Measurements from ENCODE around the gene ZIC2.

The ZIC2 gene

DNA sequence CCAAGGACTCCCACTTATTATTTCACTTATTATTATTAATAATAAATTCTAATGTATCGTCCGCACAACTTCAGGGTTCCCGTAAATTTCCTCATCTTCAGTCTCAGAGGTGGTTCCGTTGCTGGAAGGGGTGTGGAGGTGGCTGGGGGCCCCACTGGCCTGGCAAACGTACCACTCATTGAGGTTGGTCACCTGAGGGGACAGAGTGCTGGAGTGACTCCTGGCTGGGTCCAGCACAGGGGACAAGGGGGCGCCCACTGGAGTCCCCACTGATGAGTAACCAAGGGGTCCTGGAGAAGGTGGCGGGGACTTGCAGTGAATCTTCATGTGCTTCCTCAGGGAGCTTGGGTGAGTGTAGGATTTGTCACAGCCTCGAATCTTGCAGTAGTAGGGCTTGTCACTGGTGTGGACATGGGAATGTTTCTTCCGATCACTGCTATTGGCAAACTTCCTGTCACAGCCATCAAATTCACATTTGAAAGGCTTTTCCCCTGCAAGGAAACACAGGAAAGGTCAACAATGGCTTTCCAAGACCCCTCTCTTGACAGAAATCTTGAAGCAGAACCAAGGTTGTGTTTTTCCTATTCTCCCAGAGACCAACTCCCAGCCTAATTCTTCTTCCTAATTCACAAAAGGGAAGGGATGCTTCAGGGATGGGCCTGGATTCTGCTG lies 16.1 kb upstream of the ZIC2 start:
- no peaks in the 10 kb centered on the region for H3K79me2 ChIP-seq (ENCODE audit: low read length)
- H3K4me3 ChIP-seq (ENCODE audit: low read length): no peak overlapping the region
- no peak overlapping the region for H3K27ac ChIP-seq (ENCODE audit: low read length)
- H3K9me3 ChIP-seq (ENCODE audit: insufficient read depth, low read length): no peaks in the 10 kb centered on the region
- H3K36me3 ChIP-seq (replicated peaks; ENCODE audit: low read depth, low read length): no peaks in the 10 kb centered on the region
- H2AFZ ChIP-seq (ENCODE audit: low read depth, low read length): no peak overlapping the region
- H4K20me1 ChIP-seq (ENCODE audit: insufficient read depth, low read length): no peaks in the 10 kb centered on the region
- H3K27me3 ChIP-seq (ENCODE audit: low read depth, low read length): no peaks in the 10 kb centered on the region
- no peak overlapping the region for H3K4me2 ChIP-seq (ENCODE audit: low read length)
- no peak overlapping the region for H3K9ac ChIP-seq (ENCODE audit: low read length)
- TF ChIP-seq EZH2phosphoT487 (IDR thresholded peaks at IDR 0.05; ENCODE audit: low read depth): no peak
- TF ChIP-seq, protein P1, sequence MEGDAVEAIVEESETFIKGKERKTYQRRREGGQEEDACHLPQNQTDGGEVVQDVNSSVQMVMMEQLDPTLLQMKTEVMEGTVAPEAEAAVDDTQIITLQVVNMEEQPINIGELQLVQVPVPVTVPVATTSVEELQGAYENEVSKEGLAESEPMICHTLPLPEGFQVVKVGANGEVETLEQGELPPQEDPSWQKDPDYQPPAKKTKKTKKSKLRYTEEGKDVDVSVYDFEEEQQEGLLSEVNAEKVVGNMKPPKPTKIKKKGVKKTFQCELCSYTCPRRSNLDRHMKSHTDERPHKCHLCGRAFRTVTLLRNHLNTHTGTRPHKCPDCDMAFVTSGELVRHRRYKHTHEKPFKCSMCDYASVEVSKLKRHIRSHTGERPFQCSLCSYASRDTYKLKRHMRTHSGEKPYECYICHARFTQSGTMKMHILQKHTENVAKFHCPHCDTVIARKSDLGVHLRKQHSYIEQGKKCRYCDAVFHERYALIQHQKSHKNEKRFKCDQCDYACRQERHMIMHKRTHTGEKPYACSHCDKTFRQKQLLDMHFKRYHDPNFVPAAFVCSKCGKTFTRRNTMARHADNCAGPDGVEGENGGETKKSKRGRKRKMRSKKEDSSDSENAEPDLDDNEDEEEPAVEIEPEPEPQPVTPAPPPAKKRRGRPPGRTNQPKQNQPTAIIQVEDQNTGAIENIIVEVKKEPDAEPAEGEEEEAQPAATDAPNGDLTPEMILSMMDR (IDR thresholded peaks at IDR 0.05; ENCODE audit: low read depth, low read length): no peak
- peaks cover 6% of the 10 kb centered on the region; the same call in 1 of the 2 replicates for H3K4me1 ChIP-seq (ENCODE audit: low read length)

DNA sequence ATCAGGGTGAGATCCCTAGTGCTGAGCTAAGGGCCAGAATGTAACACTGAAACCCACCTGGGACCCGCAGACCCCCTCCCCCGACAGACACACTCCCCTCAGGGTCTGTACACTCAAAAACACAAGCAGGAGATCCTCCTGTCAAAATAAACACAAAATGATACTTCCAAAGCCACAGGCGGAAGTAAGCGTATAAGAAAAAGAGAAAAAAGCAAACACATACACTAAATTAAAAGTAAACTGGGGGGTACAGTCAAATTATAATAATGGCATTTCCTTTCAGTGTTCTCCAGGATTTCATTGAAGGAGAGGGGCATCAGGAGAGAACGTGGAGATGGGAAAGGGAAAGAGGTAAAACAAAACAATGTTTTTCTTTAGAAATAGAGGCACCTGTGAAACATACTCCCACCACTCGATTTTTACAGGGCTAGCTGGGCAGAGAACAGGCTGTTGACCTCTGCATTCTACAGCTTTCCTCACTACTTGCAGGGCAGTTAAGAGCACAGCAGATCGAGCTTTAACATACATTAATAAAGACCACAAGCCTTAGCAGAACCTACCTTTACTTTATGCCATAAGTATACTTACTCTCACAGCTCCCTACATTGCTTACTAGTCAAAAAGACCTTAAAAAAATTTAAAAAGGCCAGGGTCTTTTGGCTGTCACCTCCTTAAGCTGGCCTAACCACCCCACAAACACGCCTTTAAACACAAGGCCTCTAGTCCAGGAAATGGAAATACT lies 15.3 kb upstream of the ZIC2 start:
- Histone ChIP-seq H3K4me1 (ENCODE audit: low read length) (peaks cover 6% of the 10 kb centered on the region; the same call in 1 of the 2 replicates), H3K4me2 (ENCODE audit: low read length) (no peak overlapping the region), H3K4me3 (ENCODE audit: low read length) (no peak overlapping the region), H3K9ac (ENCODE audit: low read length) (no peak overlapping the region), H3K36me3 (replicated peaks; ENCODE audit: low read depth, low read length) (no peaks in the 10 kb centered on the region), H3K27ac (ENCODE audit: low read length) (no peak overlapping the region), H2AFZ (ENCODE audit: low read depth, low read length) (no peak overlapping the region), H3K27me3 (ENCODE audit: low read depth, low read length) (no peaks in the 10 kb centered on the region), H3K79me2 (ENCODE audit: low read length) (no peaks in the 10 kb centered on the region), H4K20me1 (ENCODE audit: insufficient read depth, low read length) (no peaks in the 10 kb centered on the region), H3K9me3 (ENCODE audit: insufficient read depth, low read length) (no peaks in the 10 kb centered on the region)
- no peak for TF ChIP-seq EZH2phosphoT487 (IDR thresholded peaks at IDR 0.05; ENCODE audit: low read depth)
- TF ChIP-seq, protein P1 (IDR thresholded peaks at IDR 0.05; ENCODE audit: low read depth, low read length): no peak

DNA sequence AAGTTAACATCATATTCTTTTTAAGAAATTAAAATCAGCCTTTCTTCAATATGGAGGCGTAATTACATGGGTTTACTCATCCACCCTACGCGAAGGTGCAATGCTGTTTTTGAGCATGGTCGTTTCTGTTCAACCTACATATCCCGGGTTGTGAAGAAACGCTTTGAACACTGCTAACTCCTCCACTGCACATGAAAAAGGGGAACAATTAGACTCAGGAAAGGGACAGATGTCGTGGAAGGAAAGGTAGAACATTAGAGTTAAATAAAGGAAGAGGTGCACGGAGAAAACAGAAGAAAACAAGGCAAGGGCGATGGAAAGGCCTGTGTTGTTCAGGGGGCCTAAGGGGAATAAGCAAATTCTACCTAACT lies 14.1 kb upstream of the ZIC2 start:
- H3K4me1 ChIP-seq (ENCODE audit: low read length): peaks cover 6% of the 10 kb centered on the region; the same call in 1 of the 2 replicates
- H3K27ac ChIP-seq (ENCODE audit: low read length): no peak overlapping the region
- H3K9ac ChIP-seq (ENCODE audit: low read length): no peak overlapping the region

More for the DNA sequence above, 14.1 kb upstream of the ZIC2 start:
- Histone ChIP-seq H3K4me3 (ENCODE audit: low read length) (no peak overlapping the region), H3K79me2 (ENCODE audit: low read length) (no peaks in the 10 kb centered on the region), H2AFZ (ENCODE audit: low read depth, low read length) (no peak overlapping the region), H3K27me3 (ENCODE audit: low read depth, low read length) (no peaks in the 10 kb centered on the region), H3K36me3 (replicated peaks; ENCODE audit: low read depth, low read length) (no peaks in the 10 kb centered on the region), H4K20me1 (ENCODE audit: insufficient read depth, low read length) (no peaks in the 10 kb centered on the region), H3K4me2 (ENCODE audit: low read length) (no peak overlapping the region), H3K9me3 (ENCODE audit: insufficient read depth, low read length) (no peaks in the 10 kb centered on the region)
- no peak for TF ChIP-seq EZH2phosphoT487 (IDR thresholded peaks at IDR 0.05; ENCODE audit: low read depth)
- TF ChIP-seq, protein P1 (IDR thresholded peaks at IDR 0.05; ENCODE audit: low read depth, low read length): no peak

Measured in OCI-LY3 (cell line).